GM12801 (cell line): Measurements from ENCODE around the gene FCF1.

ENCODE experiments used
- TF ChIP-seq, protein P1 (sequence below): IDR thresholded peaks from one replicate; pipeline ENCODE4 v1.5.1; 2011; ENCODE audit warnings: control low read depth; ENCODE audit not compliant: insufficient read length; ENCODE audit errors: extremely low read depth

The FCF1 gene, protein sequence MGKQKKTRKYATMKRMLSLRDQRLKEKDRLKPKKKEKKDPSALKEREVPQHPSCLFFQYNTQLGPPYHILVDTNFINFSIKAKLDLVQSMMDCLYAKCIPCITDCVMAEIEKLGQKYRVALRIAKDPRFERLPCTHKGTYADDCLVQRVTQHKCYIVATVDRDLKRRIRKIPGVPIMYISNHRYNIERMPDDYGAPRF

DNA sequence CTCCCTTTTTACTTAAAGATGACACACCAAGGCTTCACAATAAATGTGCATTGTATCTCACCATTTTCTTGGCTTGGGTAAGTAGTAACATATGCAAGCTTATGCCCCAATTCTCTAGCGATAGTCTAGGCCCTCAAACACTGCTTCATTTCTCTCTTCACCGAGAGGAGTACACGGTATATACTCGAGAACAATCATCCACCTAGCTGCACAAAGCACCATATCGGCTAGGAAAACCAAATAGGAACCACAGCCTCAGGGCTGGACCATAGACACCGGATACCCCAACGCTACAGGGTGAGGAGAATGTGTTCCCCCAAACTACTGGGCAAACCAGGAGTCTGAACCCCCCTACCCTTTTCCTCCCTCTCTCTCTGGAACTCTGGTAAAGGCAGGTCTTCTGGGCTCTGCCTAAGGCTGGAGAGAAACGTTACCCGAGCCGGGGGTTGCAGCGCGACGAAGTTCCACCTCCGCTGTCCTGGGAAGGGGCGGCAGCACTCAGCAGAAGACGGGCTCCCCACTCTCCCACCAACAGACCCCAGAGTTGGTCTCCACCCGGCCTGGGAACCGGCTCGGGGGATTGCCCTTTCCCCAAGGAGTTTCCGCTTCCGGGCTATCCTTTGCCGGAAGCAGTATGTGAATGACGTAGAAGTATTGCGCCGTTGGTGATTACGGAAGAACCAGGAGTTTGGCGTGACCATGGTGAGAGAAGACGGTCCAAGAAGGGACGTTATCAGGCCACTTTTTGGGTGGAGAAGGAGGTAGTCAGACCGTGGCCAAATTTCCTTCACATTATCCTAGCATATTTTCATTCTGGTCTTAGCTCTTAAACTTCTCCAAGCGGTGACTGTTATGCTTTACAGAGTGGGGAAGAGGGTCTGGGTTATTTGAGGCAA lies at the start of gene FCF1, which contains the start of gene AREL1:
FCF1 (plus strand) TSS at position 646 of the 896 bp plus-strand sequence; CDS start at position 700, 54 bp downstream.
AREL1 (minus strand) TSS at position 582 of the 896 bp plus-strand sequence. CDS start 27,465 bp downstream, outside the sequence.
- TF ChIP-seq, protein P1, sequence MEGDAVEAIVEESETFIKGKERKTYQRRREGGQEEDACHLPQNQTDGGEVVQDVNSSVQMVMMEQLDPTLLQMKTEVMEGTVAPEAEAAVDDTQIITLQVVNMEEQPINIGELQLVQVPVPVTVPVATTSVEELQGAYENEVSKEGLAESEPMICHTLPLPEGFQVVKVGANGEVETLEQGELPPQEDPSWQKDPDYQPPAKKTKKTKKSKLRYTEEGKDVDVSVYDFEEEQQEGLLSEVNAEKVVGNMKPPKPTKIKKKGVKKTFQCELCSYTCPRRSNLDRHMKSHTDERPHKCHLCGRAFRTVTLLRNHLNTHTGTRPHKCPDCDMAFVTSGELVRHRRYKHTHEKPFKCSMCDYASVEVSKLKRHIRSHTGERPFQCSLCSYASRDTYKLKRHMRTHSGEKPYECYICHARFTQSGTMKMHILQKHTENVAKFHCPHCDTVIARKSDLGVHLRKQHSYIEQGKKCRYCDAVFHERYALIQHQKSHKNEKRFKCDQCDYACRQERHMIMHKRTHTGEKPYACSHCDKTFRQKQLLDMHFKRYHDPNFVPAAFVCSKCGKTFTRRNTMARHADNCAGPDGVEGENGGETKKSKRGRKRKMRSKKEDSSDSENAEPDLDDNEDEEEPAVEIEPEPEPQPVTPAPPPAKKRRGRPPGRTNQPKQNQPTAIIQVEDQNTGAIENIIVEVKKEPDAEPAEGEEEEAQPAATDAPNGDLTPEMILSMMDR = no peak

DNA sequence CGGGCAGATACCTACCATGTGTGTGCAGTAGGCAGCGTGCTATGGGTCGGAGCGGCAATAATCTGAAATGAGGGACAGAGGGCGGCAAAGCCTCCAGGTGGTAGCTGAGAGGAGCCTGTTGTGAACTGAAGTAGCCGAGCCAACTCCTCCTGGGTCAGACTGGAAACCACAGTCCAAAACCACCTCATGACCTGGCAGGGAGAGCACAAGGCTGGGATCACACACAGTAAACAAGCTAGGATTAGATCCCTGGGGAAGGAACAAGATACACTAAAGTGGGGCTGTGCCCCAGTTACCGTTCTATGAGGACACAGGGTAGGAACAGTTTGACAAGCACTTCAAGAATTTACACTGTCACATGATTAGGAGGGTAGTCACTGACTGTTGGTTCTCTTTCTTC lies 49.1 kb upstream of the FCF1 start:
- TF ChIP-seq, protein P1 = no peak

DNA sequence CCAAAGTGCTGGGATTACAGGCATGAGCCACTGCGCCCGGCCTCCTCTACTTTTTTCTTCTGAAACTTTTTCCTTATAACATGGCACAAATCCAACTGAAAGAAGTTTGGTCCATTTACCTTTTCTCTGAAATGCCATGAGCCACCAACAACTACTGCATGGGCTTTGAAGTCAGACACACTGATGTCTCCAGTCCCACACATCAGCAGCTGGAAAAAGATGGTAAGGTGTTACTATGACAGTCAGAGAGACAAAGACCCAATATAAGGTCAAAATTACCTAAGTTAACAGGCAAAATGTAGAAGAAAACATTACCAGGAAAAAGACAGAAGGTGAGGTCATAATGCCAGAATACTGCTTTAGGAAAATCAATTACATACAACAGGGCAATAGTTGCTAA lies 48.2 kb upstream of the FCF1 start:
- TF ChIP-seq, protein P1 = no peak

DNA sequence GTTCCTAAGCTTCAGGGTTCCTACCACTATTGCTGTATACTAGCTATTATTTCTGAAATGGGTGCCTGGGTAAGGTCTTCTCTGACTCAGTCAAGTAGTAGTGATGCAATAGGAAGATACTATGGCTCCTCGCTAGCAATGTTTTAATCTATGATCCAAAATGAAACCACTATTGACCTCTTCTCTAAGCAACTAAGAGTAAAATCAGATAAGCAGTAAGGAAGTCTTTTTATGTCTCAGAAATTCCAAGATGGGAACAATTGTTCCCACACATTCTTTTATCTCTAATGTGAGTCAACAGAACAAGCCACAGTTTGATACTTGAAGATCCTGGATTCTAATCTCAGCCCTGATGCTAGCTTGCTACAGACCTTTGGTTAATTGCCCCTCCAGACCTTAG lies 45.2 kb upstream of the FCF1 start:
- TF ChIP-seq, protein P1 = no peak

DNA sequence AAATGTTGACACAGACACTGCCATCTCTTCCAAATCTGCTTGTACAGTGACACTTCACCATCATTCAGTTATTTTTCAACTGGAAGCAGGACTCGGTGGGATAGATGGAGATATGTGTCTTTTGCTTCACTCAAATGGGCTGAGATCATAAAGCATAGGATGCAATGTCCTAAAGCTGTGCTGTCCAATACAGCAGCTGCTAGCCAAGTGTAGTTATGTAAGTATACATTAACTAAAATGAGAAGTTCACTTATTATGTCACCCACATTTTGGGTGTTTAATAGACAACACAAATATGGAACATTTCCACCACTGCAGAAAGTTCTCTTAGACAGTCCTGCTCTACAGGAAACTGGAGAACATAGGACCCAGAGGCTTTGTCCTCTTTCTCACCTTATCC lies 43.7 kb upstream of the FCF1 start:
- TF ChIP-seq, protein P1 = no peak

DNA sequence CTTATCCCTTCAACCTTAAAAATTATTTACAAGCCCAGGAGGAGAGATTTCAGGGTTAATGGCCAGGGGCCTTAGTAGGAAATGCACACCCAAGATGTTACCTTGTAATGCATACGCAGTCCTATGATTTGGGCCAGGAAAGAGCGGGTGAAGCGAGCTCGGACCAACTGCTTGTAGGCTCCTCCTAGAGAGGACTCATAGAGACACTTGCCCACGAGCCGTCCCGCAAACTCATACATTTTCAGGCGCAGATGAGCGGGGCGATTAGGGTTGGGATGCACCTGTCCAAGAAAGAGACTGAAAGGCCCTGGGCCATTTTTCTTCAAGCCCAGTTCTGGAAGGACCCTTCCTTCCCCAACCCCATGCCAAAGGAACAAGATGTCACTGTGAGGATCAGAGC lies 43.1 kb upstream of the FCF1 start:
- TF ChIP-seq, protein P1 = no peak

DNA sequence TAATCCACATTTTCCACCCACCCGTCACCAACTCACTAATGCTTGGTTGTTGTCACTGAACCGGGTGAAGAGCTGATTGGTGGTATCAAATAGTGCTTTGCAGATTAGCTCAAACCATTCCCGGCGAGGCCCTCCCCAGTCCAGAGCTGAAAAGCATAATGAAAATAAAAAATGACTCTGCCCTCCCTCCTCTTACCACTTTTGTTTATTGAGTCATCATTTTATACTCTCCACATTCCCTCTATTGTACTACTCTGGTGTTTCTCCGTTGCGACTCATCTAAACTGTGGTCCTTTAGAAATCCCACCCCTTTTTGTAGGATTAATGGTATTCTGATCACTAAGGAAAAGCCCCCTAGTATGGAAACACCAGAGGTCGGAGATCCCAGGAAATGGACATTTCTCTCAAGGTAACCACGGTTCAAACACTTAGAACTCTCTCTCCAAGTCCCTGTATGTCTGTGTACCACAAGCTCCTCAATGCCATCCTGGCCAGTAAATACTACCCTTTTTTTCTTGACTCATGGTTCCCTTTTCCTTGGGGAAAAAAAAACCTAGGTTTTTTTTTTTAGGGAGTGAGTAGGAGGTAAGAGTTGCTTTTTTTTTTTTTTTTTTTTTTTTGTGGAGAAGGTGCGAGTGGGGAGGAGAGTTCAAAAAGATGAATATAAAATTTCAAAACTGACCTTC lies 42.1 kb upstream of the FCF1 start:
- TF ChIP-seq, protein P1 = no peak
